Measurements from ENCODE around the gene B4GALNT1. TPM values are rescaled to one million over a fixed set of nuclear protein-coding genes. Genes with fewer than 3 reads are reported as not detected.

Gene B4GALNT1
- total and polyA plus RNA-seq, 2 of the 13 experiments (the other 11 are each of a cell fraction or from before 2014, with no cell fraction given) = 4.5 to 5.4 TPM

GRCh38 chr12:57640175-57641042, 7.4 kb upstream of the B4GALNT1 start:
- ChIA-PET CTCF (ENCODE audit: low intra/inter-chr PET ratio, low total read pairs) (no interaction called here), POLR2A (no interaction called here)
- no peak for ATAC-seq
- no peak overlapping the region for H3K9ac ChIP-seq (ENCODE audit: insufficient read depth, low read depth, low read length)
- no peak overlapping the region for H3K4me2 ChIP-seq (ENCODE audit: low read depth, low read length)
- no peak overlapping the region for H3K4me3 ChIP-seq (replicated peaks in 1 of 3; ENCODE audit: insufficient read depth in 1 of 3, low read depth in 2 of 3, low read length in 3 of 3)
- WGBS (ENCODE audit: low lambda C conversion rate) = 17% methylated on average over 7 of the region's 7 CpGs
- no peaks in the 10 kb centered on the region for H3K4me1 ChIP-seq (ENCODE audit: insufficient read depth, low read length)
- no peaks in the 10 kb centered on the region for H3K36me3 ChIP-seq (replicated peaks in 1 of 2; ENCODE audit: control insufficient read depth in 1 of 2, insufficient read depth in 2 of 2, low read length in 2 of 2)
- peaks cover 0 to 7% of the 10 kb centered on the region in 2 experiments; a peak in 1 of 5 replicates for H3K27me3 ChIP-seq (ENCODE audit: control insufficient read depth in 1 of 2, insufficient read depth in 2 of 2, low read length in 2 of 2)
- intact Hi-C loops (cut with micrococcal nuclease; ENCODE audit: unreplicated experiment) = no loop called here
- in situ Hi-C loops (cut with HindIII; ENCODE audit: extremely low pct_ligation_motif_present, low pct_unique_long_range_greater_than_20kb) = no loop called here
- H3K79me2 ChIP-seq (ENCODE audit: insufficient read depth, low read length) = no peaks in the 10 kb centered on the region
- no peak for DNase-seq (ENCODE audit: low spot score)
- no TSS peak for BruUV-seq (replicated peaks)
- H4K20me1 ChIP-seq (ENCODE audit: insufficient read depth, low read length) = no peaks in the 10 kb centered on the region
- no peak overlapping the region for H3K27ac ChIP-seq (ENCODE audit: extremely low read length, insufficient read depth, low read length)
- no peak for TF ChIP-seq FOXK2 (IDR thresholded peaks at IDR 0.05)
- TF ChIP-seq MLXIP (CRISPR knock-in tag; IDR thresholded peaks at IDR 0.05; ENCODE audit: borderline replicate concordance) = no peak
- no peak for TF ChIP-seq POGZ (CRISPR knock-in tag; IDR thresholded peaks at IDR 0.05)
- no peak for TF ChIP-seq MXD3 (CRISPR knock-in tag; IDR thresholded peaks at IDR 0.05)
- TF ChIP-seq PBX3 (CRISPR knock-in tag; IDR thresholded peaks at IDR 0.05; ENCODE audit: borderline replicate concordance) = no peak
- TF ChIP-seq ZNF770 (CRISPR knock-in tag; IDR thresholded peaks at IDR 0.05) = no peak
- no peak for TF ChIP-seq MAFF (IDR thresholded peaks at IDR 0.05; ENCODE audit: low read depth, low read length)
- no peak for TF ChIP-seq ZNF317 (CRISPR knock-in tag; IDR thresholded peaks at IDR 0.05)
- TF ChIP-seq ZKSCAN5 (CRISPR knock-in tag; IDR thresholded peaks at IDR 0.05) = no peak
- no peak for TF ChIP-seq ZNF44 (CRISPR knock-in tag; IDR thresholded peaks at IDR 0.05)
- TF ChIP-seq IKZF4 (CRISPR knock-in tag; IDR thresholded peaks at IDR 0.05; ENCODE audit: borderline replicate concordance, low read depth, not compliant biosample characterization) = no peak
- no peak for TF ChIP-seq TSC22D2 (CRISPR knock-in tag; IDR thresholded peaks at IDR 0.05; ENCODE audit: borderline replicate concordance)
- no peak for TF ChIP-seq ZNF562 (CRISPR knock-in tag; IDR thresholded peaks at IDR 0.05; ENCODE audit: borderline replicate concordance)
- TF ChIP-seq SMAD1 (CRISPR knock-in tag; IDR thresholded peaks at IDR 0.05; ENCODE audit: borderline replicate concordance, low read depth) = no peak
- TF ChIP-seq ONECUT2 (CRISPR knock-in tag; IDR thresholded peaks at IDR 0.05) = no peak
- peaks cover 6% of the 10 kb centered on the region for H3K9me3 ChIP-seq (ENCODE audit: low read length)
- FAIRE-seq = no peak
- no peak overlapping the region for H2AFZ ChIP-seq (ENCODE audit: low read length)
